ENCODE measurements around the gene PRKCSH. TPM values are rescaled to one million over a fixed set of nuclear protein-coding genes. Genes with fewer than 3 reads are reported as not detected.

The PRKCSH gene
- total and polyA plus RNA-seq, 8 donors, result 273 to 338 (median 304) TPM

DNA sequence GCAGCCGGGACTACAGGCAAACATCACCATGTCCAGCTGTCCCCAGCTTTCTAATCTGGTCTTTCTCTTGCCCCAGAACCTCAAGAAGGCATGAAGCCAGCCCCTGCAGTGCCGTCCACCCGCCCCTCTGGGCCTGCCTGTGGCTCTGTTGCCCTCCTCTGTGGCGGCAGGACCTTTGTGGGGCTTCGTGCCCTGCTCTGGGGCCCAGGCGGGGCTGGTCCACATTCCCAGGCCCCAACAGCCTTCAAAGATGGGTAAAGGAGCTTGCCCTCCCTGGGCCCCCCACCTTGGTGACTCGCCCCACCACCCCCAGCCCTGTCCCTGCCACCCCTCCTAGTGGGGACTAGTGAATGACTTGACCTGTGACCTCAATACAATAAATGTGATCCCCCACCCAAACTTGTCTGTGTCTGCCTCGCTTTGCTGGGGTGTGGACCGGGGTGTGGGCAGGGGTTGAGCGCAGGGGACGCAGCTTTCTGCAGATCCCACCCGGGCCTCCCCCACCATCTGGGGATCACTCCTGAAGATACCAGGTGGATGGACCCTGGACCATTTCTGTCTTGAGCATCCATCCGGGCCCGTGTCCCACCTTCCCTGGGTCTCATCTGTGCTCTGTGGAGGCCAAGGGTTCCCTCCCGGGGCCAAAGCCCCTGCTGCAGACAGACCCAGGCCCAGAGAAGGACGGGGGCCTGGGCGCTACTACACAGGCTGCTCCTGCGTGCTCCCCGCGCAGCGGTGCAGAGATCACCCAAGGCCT lies 15.3 kb downstream of the PRKCSH start:
- ATAC-seq (no peak), DNase-seq (no peak)
- Histone ChIP-seq H3K27ac (no peak overlapping the region), H3K4me1 (no peaks in the 10 kb centered on the region), H3K36me3 (peaks cover 0 to 53% of the 10 kb centered on the region in 2 donors), H3K4me3 (no peak overlapping the region), H3K27me3 (peaks cover 0 to 11% of the 10 kb centered on the region in 2 donors), H3K9me3 (no peaks in the 10 kb centered on the region)
- TF ChIP-seq, protein P1, sequence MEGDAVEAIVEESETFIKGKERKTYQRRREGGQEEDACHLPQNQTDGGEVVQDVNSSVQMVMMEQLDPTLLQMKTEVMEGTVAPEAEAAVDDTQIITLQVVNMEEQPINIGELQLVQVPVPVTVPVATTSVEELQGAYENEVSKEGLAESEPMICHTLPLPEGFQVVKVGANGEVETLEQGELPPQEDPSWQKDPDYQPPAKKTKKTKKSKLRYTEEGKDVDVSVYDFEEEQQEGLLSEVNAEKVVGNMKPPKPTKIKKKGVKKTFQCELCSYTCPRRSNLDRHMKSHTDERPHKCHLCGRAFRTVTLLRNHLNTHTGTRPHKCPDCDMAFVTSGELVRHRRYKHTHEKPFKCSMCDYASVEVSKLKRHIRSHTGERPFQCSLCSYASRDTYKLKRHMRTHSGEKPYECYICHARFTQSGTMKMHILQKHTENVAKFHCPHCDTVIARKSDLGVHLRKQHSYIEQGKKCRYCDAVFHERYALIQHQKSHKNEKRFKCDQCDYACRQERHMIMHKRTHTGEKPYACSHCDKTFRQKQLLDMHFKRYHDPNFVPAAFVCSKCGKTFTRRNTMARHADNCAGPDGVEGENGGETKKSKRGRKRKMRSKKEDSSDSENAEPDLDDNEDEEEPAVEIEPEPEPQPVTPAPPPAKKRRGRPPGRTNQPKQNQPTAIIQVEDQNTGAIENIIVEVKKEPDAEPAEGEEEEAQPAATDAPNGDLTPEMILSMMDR (IDR thresholded peaks at IDR 0.05), result no peak
- intact Hi-C loops (cut with DNase I), result no loop called here

DNA sequence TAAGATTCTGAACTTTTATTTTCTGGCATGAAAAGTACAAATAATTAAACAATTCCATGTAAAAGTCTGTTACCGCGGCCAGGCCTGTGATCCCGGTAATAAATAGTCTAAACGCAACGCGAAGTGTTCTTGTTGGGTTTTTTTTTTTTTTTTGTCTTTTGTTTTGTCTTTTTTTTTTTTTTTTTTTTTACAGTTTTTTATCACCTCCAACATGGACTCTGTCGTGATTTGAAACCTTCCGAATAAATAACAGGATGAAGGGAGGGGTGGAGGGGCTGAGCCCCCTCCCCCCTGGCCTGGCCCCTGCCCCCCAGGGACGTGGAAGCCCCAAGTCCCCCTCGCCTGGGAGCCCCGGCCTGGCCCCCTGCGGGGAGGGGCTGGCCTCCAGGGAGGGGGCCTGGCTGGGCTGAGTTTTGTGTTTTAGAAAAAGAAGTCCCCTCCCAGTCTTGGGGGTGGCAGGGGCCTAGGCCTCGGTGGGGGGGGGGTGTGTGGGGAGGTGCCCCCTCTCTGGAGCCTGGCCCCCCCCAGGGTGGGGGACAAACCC lies 16.0 kb downstream of the PRKCSH start:
- Histone ChIP-seq H3K4me1 (no peaks in the 10 kb centered on the region), H3K27me3 (peaks cover 0 to 11% of the 10 kb centered on the region in 2 donors), H3K36me3 (peaks cover 0 to 47% of the 10 kb centered on the region in 2 donors), H3K9me3 (no peaks in the 10 kb centered on the region), H3K4me3 (no peak overlapping the region), H3K27ac (no peak overlapping the region)
- DNase-seq, result no peak
- ATAC-seq, result no peak
- TF ChIP-seq, protein P1 (IDR thresholded peaks at IDR 0.05), result no peak
- intact Hi-C loops (cut with DNase I), result no loop called here

GRCh38 chr19:11451871-11452619 lies 16.6 kb downstream of the PRKCSH start:
- H3K4me3 ChIP-seq, result no peak overlapping the region
- no peaks in the 10 kb centered on the region for H3K4me1 ChIP-seq
- H3K9me3 ChIP-seq, result no peaks in the 10 kb centered on the region
- H3K27ac ChIP-seq, result no peak overlapping the region
- TF ChIP-seq, protein P1 (IDR thresholded peaks at IDR 0.05), result no peak
- DNase-seq, result peak in 2 of 4 donors; percentile 11 to 59
- peaks cover 0 to 41% of the 10 kb centered on the region in 2 donors for H3K36me3 ChIP-seq
- H3K27me3 ChIP-seq, result peaks cover 0 to 12% of the 10 kb centered on the region in 2 donors
- intact Hi-C loops (cut with DNase I), result no loop called here
- ATAC-seq, result no peak

- ATAC-seq, result no peak
- intact Hi-C loops (cut with DNase I), result no loop called here
- H3K27me3 ChIP-seq, result peaks cover 0 to 19% of the 10 kb centered on the region in 2 donors
- H3K4me1 ChIP-seq, result no peaks in the 10 kb centered on the region
- TF ChIP-seq, protein P1 (IDR thresholded peaks at IDR 0.05), result no peak
- no peaks in the 10 kb centered on the region for H3K9me3 ChIP-seq
- H3K36me3 ChIP-seq, result peaks cover 0 to 34% of the 10 kb centered on the region in 2 donors
- H3K4me3 ChIP-seq, result no peak overlapping the region
- DNase-seq, result no peak
- no peak overlapping the region for H3K27ac ChIP-seq
These were observed 17.3 kb downstream of the PRKCSH start for GRCh38 chr19:11452620-11453310.
